Nephron (organoid): Measurements from ENCODE around the gene ANP32A.

ENCODE experiments used
- H3K27ac Mint-ChIP-seq, 3 experiments: 2 replicates each; pipeline ENCODE4 v1.8.0; 2020; ENCODE audit warnings: mixed read lengths in 3 of 3, mild to moderate bottlenecking in 2 of 3, moderate library complexity in 1 of 3
- H3K27me3 Mint-ChIP-seq: 2 replicates; pipeline ENCODE4 v1.8.0; 2021; ENCODE audit warnings: low read depth, mild to moderate bottlenecking, moderate library complexity, mixed read lengths
- H3K36me3 Mint-ChIP-seq: 2 replicates; pipeline ENCODE4 v1.8.0; 2020; ENCODE audit warnings: low read depth, mixed read lengths
- H3K4me1 Mint-ChIP-seq: 2 replicates; pipeline ENCODE4 v1.8.0; 2020; ENCODE audit warnings: mixed read lengths
- H3K4me3 Mint-ChIP-seq, 3 experiments: 2 replicates each; pipeline ENCODE4 v1.8.0; 2020; ENCODE audit warnings: mild to moderate bottlenecking in 3 of 3, mixed read lengths in 3 of 3, moderate library complexity in 2 of 3
- H3K9me3 Mint-ChIP-seq: 2 replicates; pipeline ENCODE4 v1.8.0; 2020; ENCODE audit warnings: mixed read lengths
- TF ChIP-seq, protein P1 (sequence below), 3 experiments: fragments of 200-600 bp; sonication (generic); IDR thresholded peaks; one replicate each; pipeline ENCODE4 v1.5.0; 2021; ENCODE audit warnings: antibody characterized with exemption in 3 of 3; ENCODE audit not compliant: unreplicated experiment in 3 of 3

Gene ANP32A

DNA sequence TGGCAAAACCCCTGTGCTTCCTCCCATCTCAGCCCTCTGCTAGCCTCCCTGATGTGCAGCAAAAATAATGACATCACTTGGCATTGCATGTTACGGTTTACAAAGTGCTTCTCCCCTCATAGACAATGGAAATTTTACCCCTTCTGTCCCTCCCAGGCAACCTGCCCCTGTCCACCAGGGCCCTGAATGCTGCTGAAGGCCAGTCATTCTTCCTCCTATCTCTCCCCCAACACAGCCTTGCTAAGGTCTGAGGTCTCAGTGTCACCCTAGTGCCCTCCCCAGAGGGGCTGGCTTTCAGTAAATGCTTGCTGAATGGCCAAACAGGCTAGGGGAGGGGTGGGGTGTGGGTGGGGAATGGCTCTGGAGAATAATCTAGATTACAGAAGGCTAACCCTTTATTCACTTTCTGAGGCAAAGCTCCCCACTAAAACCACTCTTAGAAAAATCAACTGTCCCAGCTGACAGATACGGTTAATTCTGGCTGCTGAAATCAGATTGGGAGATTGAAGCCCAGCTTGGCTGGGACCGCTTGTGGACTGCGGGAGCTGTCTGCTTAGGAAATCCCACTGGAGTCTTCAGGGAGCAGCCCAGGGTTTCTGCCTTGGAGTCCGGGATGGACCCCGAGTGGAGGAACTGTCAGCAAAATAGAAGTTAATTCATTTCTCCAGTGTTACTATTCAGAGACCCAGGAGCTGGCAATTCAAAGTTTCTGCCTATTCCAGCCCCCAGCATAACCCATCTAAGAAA is 22.9 kb downstream of the ANP32A start:
- Mint-ChIP-seq H3K27me3 (no peaks in the 10 kb centered on the region), H3K36me3 (peaks cover 10% of the 10 kb centered on the region), H3K9me3 (no peaks in the 10 kb centered on the region), H3K27ac (peak overlapping the region; percentile 55 to 70 (median 62)), H3K4me1 (peaks cover 72% of the 10 kb centered on the region), H3K4me3 (peak overlapping the region in 1 of 3 experiments; percentile 17)
- TF ChIP-seq, protein P1, sequence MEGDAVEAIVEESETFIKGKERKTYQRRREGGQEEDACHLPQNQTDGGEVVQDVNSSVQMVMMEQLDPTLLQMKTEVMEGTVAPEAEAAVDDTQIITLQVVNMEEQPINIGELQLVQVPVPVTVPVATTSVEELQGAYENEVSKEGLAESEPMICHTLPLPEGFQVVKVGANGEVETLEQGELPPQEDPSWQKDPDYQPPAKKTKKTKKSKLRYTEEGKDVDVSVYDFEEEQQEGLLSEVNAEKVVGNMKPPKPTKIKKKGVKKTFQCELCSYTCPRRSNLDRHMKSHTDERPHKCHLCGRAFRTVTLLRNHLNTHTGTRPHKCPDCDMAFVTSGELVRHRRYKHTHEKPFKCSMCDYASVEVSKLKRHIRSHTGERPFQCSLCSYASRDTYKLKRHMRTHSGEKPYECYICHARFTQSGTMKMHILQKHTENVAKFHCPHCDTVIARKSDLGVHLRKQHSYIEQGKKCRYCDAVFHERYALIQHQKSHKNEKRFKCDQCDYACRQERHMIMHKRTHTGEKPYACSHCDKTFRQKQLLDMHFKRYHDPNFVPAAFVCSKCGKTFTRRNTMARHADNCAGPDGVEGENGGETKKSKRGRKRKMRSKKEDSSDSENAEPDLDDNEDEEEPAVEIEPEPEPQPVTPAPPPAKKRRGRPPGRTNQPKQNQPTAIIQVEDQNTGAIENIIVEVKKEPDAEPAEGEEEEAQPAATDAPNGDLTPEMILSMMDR (IDR thresholded peaks at IDR 0.05; ENCODE audit: unreplicated experiment in 3 of 3): no peak

- no peak overlapping the region for H3K4me3 Mint-ChIP-seq
- TF ChIP-seq, protein P1 (IDR thresholded peaks at IDR 0.05; ENCODE audit: unreplicated experiment in 3 of 3): no peak
- H3K27me3 Mint-ChIP-seq: no peaks in the 10 kb centered on the region
- peaks cover 76% of the 10 kb centered on the region for H3K4me1 Mint-ChIP-seq
- H3K36me3 Mint-ChIP-seq: peaks cover 15% of the 10 kb centered on the region
- H3K27ac Mint-ChIP-seq: peak overlapping the region; percentile 55 to 70 (median 62)
- H3K9me3 Mint-ChIP-seq: no peaks in the 10 kb centered on the region
Observed at GRCh38 chr15:68797191-68797590, 23.5 kb downstream of the ANP32A start.

DNA sequence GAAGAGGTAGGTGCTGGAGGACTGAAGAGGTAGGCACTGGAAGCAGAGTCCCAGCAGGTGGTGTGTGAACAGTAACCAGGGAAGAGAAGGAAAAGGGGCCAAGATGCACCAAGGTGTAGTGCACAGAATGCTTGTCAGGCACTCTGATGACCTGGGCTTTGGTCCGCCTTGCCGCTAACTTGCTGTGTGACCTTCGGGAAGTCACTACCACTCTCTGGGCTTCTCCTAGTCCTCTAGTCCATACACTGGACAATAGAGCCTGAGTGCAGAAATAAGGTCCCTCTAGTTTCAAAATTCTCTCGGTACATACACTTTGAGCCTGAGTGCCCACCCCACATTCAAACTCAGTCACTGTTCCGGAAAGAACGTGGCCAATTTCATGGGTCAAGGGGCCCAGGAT is 24.1 kb downstream of the ANP32A start:
- Mint-ChIP-seq H3K36me3 (peaks cover 15% of the 10 kb centered on the region), H3K4me3 (no peak overlapping the region), H3K4me1 (peaks cover 79% of the 10 kb centered on the region), H3K27me3 (no peaks in the 10 kb centered on the region), H3K27ac (no peak overlapping the region), H3K9me3 (no peaks in the 10 kb centered on the region)
- TF ChIP-seq, protein P1 (IDR thresholded peaks at IDR 0.05; ENCODE audit: unreplicated experiment in 3 of 3): no peak

DNA sequence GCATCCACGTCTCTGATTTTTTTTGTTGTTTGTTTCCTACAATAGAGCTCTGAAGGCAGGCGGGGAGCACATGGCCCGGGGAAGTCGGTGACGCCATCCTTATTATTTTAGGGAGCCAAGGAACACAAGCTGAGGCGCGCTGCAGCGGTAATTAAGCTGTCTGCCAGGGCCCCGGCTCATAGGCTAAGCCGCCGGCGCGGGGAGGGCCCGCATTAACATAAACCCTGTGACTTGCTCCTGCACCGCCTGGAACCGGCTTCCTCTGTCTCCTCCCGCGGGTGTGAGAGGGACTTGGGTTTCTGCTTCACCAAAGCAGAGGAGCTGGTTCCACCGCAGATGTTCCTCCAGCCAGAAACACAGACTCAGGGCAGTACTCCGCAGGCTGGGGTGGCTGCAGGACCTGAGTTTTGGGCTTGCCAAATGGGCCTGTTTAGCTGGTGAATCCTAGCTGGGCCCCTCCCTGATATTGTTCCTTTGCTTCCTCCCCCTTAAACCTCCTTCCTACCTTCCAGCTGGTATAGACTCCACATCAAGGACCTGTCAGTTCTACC is 25.3 kb downstream of the ANP32A start:
- Mint-ChIP-seq H3K4me1 (peaks cover 91% of the 10 kb centered on the region), H3K4me3 (peak overlapping the region in 2 of 3 experiments; percentile 20 to 22), H3K27ac (peak overlapping the region; percentile 60 to 89 (median 86)), H3K9me3 (no peaks in the 10 kb centered on the region), H3K27me3 (no peaks in the 10 kb centered on the region), H3K36me3 (peaks cover 24% of the 10 kb centered on the region)
- TF ChIP-seq, protein P1 (IDR thresholded peaks at IDR 0.05; ENCODE audit: unreplicated experiment in 3 of 3): no peak

DNA sequence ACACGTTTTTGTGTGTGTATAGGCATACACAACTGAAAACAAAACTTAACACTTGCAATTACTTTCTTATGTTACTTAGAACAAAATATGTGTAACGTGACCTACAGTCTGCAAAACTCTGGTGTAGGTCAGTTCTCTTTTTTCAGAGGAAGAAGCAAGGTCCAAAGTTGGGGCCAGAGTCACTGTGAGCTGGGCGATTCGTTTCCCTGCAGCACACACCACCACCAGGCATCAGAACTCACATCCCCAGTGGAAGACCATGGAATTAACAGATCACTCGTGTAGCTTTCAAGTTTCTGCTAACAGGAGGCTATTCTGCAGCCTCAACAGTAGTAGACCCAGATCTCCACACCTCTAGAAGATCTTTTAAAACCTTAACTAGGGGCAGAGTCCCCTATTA is 25.8 kb downstream of the ANP32A start:
- Mint-ChIP-seq H3K4me3 (peak overlapping the region in 2 of 3 experiments; percentile 18 to 22), H3K27me3 (no peaks in the 10 kb centered on the region), H3K4me1 (peaks cover 92% of the 10 kb centered on the region), H3K27ac (peak overlapping the region; percentile 60 to 89 (median 86)), H3K9me3 (no peaks in the 10 kb centered on the region), H3K36me3 (peaks cover 24% of the 10 kb centered on the region)
- TF ChIP-seq, protein P1 (IDR thresholded peaks at IDR 0.05; ENCODE audit: unreplicated experiment in 3 of 3): no peak
